GM18505 (cell line): ENCODE data around the gene PRSS2.
"Not testable (repeated sequence)": the region's sequence is repeated elsewhere in the genome, so short reads cannot be mapped to it uniquely, and the experiment has no call there.

Source experiments
- ATAC-seq: cut with Tn5 transposase; IDR thresholded peaks from one replicate; pipeline ENCODE4 v1.9.1; 2021; ENCODE audit not compliant: unreplicated experiment
- POLR2A ChIP-seq: IDR thresholded peaks from 4 replicates; pipeline ENCODE4 v1.6.1; 2011; ENCODE audit warnings: borderline replicate concordance; ENCODE audit not compliant: insufficient read depth, insufficient read length; ENCODE audit errors: extremely low read depth

Gene PRSS2

DNA sequence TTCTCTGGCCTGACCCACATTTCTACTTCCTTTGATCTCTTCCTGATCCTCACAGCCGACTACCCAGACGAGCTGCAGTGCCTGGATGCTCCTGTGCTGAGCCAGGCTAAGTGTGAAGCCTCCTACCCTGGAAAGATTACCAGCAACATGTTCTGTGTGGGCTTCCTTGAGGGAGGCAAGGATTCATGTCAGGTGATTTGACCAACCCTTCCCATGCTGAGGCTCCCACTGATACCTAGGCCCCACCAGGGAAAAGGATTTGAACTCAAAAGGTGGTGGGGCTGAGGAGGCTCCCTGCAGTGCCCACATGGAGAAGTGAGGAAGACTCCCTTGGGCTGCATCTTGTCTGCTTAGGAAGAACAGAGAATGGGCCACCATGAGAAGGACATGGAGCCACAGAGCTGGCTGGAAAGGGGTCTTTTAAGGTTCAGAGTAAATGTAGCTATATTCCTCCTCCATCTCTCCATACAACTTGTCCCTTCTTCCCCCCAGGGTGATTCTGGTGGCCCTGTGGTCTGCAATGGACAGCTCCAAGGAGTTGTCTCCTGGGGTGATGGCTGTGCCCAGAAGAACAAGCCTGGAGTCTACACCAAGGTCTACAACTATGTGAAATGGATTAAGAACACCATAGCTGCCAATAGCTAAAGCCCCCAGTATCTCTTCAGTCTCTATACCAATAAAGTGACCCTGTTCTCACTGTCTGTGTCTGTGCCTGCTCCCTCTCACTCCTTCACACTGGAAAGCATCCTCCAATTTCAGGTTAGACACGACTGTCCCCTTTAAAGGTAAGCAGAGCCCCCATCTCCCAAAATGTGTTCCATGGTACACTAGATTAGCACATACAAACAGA lies 18.2 kb upstream of the PRSS2 start:
- ATAC-seq, result no peak
- no peak for TF ChIP-seq POLR2A

- no peak for ATAC-seq
- TF ChIP-seq POLR2A, result no peak
Observed at GRCh38 chr7:142753366-142753765, 17.4 kb upstream of the PRSS2 start.

DNA sequence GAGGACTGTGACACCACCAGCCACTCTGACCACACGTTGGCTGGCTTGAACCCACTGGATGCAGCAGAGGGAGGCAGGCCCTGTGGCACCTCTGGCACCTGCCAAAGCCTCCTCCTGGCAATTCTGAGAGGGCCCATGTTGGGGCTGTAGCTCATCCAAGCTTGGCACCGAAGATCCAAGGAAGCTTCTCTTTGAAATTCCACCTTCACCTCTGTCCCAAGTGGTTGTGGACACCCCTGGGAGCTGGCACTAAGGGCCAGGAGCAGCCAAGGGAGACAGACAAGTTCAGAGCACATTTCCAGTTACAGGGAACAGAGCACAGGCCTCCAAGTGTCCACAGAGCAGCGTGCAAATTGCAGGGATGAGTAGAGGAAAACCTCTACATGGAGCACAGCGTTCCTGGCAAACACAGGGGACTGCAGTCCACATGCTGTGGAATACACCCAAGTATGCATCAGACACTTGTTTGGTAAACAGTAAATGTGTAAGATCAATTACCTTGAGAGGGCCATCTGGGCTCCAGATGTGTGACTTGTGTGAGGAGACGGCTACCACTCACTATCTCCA lies 16.8 kb upstream of the PRSS2 start:
- ATAC-seq, result not testable (repeated sequence)

- TF ChIP-seq POLR2A, result no peak
- ATAC-seq, result no peak
Observed at GRCh38 chr7:142754681-142755575, 15.8 kb upstream of the PRSS2 start.

DNA sequence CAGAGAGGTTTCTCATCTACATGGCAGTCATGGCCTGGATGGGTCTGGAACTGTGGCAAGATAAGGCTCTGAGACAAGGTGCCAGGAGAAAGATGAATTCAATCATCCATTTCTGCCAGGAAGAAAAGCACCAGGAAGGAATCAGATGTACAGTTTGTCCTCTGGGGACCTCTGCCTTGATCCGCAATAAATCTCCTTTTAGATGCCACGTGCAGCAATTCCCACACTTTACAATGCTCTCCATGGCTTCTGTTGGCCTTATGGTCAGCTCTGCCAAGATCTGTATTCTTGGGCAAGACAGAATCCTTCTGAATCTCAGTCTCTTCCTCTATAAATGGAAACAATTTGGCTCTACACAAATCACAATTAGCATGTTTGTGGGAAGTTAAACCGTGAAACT lies 12.5 kb upstream of the PRSS2 start:
- not testable (repeated sequence) for ATAC-seq

DNA sequence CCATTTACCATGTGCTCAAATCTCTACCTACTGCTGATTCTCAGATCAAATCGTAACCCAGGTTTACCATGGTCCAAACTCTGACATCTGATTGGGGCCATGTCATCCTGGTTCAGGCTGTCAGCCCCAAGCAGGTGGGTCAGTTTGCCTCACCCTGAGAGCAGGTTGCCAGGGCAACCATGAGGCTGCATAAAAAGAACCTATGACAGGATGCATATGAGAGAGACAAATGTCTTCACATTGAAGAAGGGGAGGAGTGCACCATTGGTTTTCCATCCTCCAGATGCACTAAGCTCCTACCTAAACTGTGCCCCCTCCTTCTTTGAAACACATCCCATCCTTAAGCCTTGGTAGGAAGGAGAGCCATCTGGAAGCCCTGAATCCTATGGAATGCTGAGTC lies 11.3 kb upstream of the PRSS2 start:
- TF ChIP-seq POLR2A, result no peak
- no peak for ATAC-seq

- no peak for TF ChIP-seq POLR2A
- ATAC-seq, result no peak
Observed at GRCh38 chr7:142760071-142760642, 10.6 kb upstream of the PRSS2 start.

DNA sequence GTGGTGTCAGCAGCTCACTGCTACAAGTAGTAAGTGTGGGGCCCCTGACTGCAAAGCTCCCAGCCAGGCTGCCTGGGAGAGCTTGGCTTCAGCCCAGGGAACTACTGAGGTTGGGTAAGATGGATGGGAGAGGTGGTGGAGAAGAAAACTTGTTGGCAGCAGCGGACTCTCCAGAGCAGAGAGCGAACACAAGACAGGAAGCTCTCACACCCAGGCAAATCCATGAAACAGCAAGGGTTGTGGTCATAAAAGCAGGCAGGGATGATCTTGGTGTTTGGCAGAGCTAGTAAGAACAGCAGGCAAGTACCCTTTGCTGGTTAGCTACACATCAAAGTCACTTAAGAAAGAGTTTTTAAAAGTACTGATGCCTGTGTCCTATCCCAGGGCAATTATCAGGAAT lies 9.2 kb upstream of the PRSS2 start:
- not testable (repeated sequence) for ATAC-seq

- no peak for ATAC-seq
- TF ChIP-seq POLR2A, result no peak
Observed at GRCh38 chr7:142762104-142762503, 8.7 kb upstream of the PRSS2 start.

DNA sequence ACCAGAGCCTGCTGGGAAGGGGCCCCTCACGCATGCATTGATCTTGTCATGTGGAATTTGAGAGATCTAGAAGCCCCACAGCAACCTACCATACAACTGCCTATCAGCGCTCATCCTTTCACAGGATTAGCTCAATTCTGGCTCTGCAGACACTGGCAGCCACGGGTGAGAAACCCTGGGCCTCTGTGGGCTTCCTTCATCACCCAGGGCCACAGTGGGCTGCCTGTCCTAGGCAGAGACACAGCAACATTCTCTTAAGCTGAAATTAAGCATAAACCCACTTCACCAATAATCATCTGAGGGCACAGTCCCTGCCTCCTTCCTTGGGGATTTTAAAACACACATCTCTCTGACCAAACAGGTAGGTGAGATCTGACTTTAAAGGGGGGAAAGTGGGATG lies 3.3 kb upstream of the PRSS2 start:
- TF ChIP-seq POLR2A, result no peak
- ATAC-seq, result no peak

GRCh38 chr7:142767861-142768260 lies 2.9 kb upstream of the PRSS2 start:
- no peak for ATAC-seq
- no peak for TF ChIP-seq POLR2A

GRCh38 chr7:142768885-142769284 lies 1.9 kb upstream of the PRSS2 start:
- ATAC-seq, result not testable (repeated sequence)

- ATAC-seq, result peak; percentile 89
- TF ChIP-seq POLR2A, result no peak
Observed at GRCh38 chr7:142771353-142771723, 568 bp downstream of the PRSS2 start.

DNA sequence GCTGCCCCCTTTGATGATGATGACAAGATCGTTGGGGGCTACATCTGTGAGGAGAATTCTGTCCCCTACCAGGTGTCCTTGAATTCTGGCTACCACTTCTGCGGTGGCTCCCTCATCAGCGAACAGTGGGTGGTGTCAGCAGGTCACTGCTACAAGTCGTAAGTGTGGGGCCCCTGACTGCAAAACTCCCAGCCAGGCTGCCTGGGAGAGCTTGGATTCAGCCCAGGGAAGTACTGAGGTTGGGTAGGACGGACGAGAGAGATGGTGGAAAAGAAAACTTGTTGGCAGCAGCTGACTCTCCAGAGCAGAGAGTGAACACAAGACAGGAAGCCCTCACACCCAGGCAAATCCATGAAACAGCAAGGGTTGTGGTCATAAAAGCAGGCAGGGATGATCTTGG lies 1.3 kb downstream of the PRSS2 start:
- ATAC-seq, result no peak
- TF ChIP-seq POLR2A, result no peak
